HUES6 (cell line): ENCODE data around the gene OR1L1.

Experiments used
- H3K27ac ChIP-seq: 2 replicates; pipeline ENCODE4 v1.7.0; 2013; ENCODE audit warnings: low read depth, mild to moderate bottlenecking, low read length, inconsistent platforms
- H3K27me3 ChIP-seq: 2 replicates; pipeline ENCODE4 v1.6.1; 2013; ENCODE audit warnings: low read length; ENCODE audit not compliant: control insufficient read depth, insufficient read depth
- H3K36me3 ChIP-seq: 2 replicates; pipeline ENCODE4 v1.6.1; 2013; ENCODE audit warnings: low read length; ENCODE audit not compliant: control insufficient read depth, insufficient read depth
- H3K4me1 ChIP-seq: 2 replicates; pipeline ENCODE4 v1.6.1; 2013; ENCODE audit warnings: low read length; ENCODE audit not compliant: control insufficient read depth, insufficient read depth
- H3K4me3 ChIP-seq: 2 replicates; pipeline ENCODE4 v1.5.1; 2013; ENCODE audit warnings: low read depth, low read length
- H3K9ac ChIP-seq: one replicate; pipeline ENCODE4 v1.6.1; 2013; ENCODE audit warnings: mild to moderate bottlenecking, low read length
- H3K9me3 ChIP-seq: 2 replicates; pipeline ENCODE4 v1.6.1; 2013; ENCODE audit warnings: low read depth, low read length; ENCODE audit not compliant: control insufficient read depth, insufficient read depth

The OR1L1 gene

GRCh38 chr9:122661416-122661815 is at the start of gene OR1L1:
Gene OR1L1 (plus strand): TSS chr9:122661716. CDS start chr9:122661716, 0 bp downstream.
- Histone ChIP-seq H3K4me3 (no peak within 1 kb of the TSS), H3K9ac (no peak within 1 kb of the TSS), H3K4me1 (no peaks in the 10 kb centered on the region), H3K27me3 (peaks cover 26% of the 10 kb centered on the region; the same call in 1 of the 2 replicates), H3K9me3 (no peaks in the 10 kb centered on the region; the same call in 1 of the 2 replicates), H3K27ac (no peak within 1 kb of the TSS), H3K36me3 (no peaks in the 10 kb centered on the region)

- no peak within 1 kb of the TSS for H3K27ac ChIP-seq
- H3K9me3 ChIP-seq: no peaks in the 10 kb centered on the region; the same call in 1 of the 2 replicates
Measured at GRCh38 chr9:122614362-122614761, 47.2 kb upstream of the OR1L1 start, which contains the start of gene OR1Q1. Gene OR1Q1 (plus strand): TSS chr9:122614738. CDS start chr9:122614738, 0 bp downstream.

GRCh38 chr9:122619996-122620395 is 41.5 kb upstream of the OR1L1 start:
- peaks cover 6% of the 10 kb centered on the region; the same call in 1 of the 2 replicates for H3K27me3 ChIP-seq
- no peak overlapping the region for H3K4me3 ChIP-seq
- no peak overlapping the region for H3K27ac ChIP-seq
- H3K9ac ChIP-seq: no peak overlapping the region
- H3K36me3 ChIP-seq: no peaks in the 10 kb centered on the region
- no peaks in the 10 kb centered on the region for H3K4me1 ChIP-seq
- peaks cover 5% of the 10 kb centered on the region; the same call in 1 of the 2 replicates for H3K9me3 ChIP-seq

More at GRCh38 chr9:122614362-122614761, 47.2 kb upstream of the OR1L1 start, which contains the start of gene OR1Q1:
- Histone ChIP-seq H3K4me3 (no peak within 1 kb of the TSS), H3K9ac (no peak within 1 kb of the TSS), H3K4me1 (no peaks in the 10 kb centered on the region), H3K36me3 (no peaks in the 10 kb centered on the region), H3K27me3 (peaks cover 11% of the 10 kb centered on the region; the same call in 1 of the 2 replicates)

- Histone ChIP-seq H3K36me3 (no peaks in the 10 kb centered on the region), H3K9ac (no peak overlapping the region), H3K9me3 (no peaks in the 10 kb centered on the region; the same call in 1 of the 2 replicates), H3K27ac (no peak overlapping the region), H3K4me3 (no peak overlapping the region), H3K4me1 (no peaks in the 10 kb centered on the region), H3K27me3 (no peaks in the 10 kb centered on the region; the same call in 1 of the 2 replicates)
Measured at GRCh38 chr9:122642226-122642625, 19.3 kb upstream of the OR1L1 start.

GRCh38 chr9:122656378-122656777 is 5.1 kb upstream of the OR1L1 start:
- H3K27me3 ChIP-seq: peaks cover 8% of the 10 kb centered on the region; the same call in 1 of the 2 replicates
- H3K27ac ChIP-seq: no peak overlapping the region
- H3K36me3 ChIP-seq: no peaks in the 10 kb centered on the region
- H3K9ac ChIP-seq: no peak overlapping the region
- H3K4me1 ChIP-seq: no peaks in the 10 kb centered on the region
- no peak overlapping the region for H3K4me3 ChIP-seq
- peaks cover 2% of the 10 kb centered on the region; the same call in 1 of the 2 replicates for H3K9me3 ChIP-seq

GRCh38 chr9:122657527-122657926 is 4.0 kb upstream of the OR1L1 start, which contains the start of gene OR1B1:
Gene OR1B1 (minus strand): TSS chr9:122657627.
- no peak within 1 kb of the TSS for H3K27ac ChIP-seq
- H3K4me1 ChIP-seq: no peaks in the 10 kb centered on the region
- H3K4me3 ChIP-seq: no peak within 1 kb of the TSS
- H3K9ac ChIP-seq: no peak within 1 kb of the TSS
- H3K36me3 ChIP-seq: no peaks in the 10 kb centered on the region
- H3K27me3 ChIP-seq: peaks cover 18% of the 10 kb centered on the region; the same call in 1 of the 2 replicates
- peaks cover 2% of the 10 kb centered on the region; the same call in 1 of the 2 replicates for H3K9me3 ChIP-seq

- Histone ChIP-seq H3K9me3 (peaks cover 12% of the 10 kb centered on the region; the same call in 1 of the 2 replicates), H3K36me3 (no peaks in the 10 kb centered on the region), H3K27me3 (peaks cover 18% of the 10 kb centered on the region; the same call in 1 of the 2 replicates), H3K4me1 (no peaks in the 10 kb centered on the region), H3K4me3 (no peak overlapping the region), H3K9ac (no peak overlapping the region), H3K27ac (no peak overlapping the region)
Measured at GRCh38 chr9:122672481-122672880, 11.0 kb downstream of the OR1L1 start.

GRCh38 chr9:122684851-122685250 is 23.3 kb downstream of the OR1L1 start:
- H3K36me3 ChIP-seq: no peaks in the 10 kb centered on the region
- no peaks in the 10 kb centered on the region for H3K4me1 ChIP-seq
- H3K27ac ChIP-seq: no peak overlapping the region

GRCh38 chr9:122695696-122696095 is 34.2 kb downstream of the OR1L1 start:
- Histone ChIP-seq H3K4me3 (no peak overlapping the region), H3K9me3 (peaks cover 6% of the 10 kb centered on the region; the same call in 1 of the 2 replicates), H3K36me3 (no peaks in the 10 kb centered on the region), H3K4me1 (no peaks in the 10 kb centered on the region), H3K27me3 (no peaks in the 10 kb centered on the region), H3K27ac (no peak overlapping the region), H3K9ac (no peak overlapping the region)

More at GRCh38 chr9:122684851-122685250, 23.3 kb downstream of the OR1L1 start:
- Histone ChIP-seq H3K9me3 (peaks cover 35% of the 10 kb centered on the region), H3K4me3 (no peak overlapping the region), H3K27me3 (peaks cover 6% of the 10 kb centered on the region; the same call in 1 of the 2 replicates), H3K9ac (no peak overlapping the region)
